Small intestine (tissue), 7 donors: ENCODE data around the gene PIN4. TPM values are rescaled to one million over a fixed set of nuclear protein-coding genes. Genes with fewer than 3 reads are reported as not detected.
"Not testable (repeated sequence)": the region's sequence is repeated elsewhere in the genome, so short reads cannot be mapped to it uniquely, and the experiment has no call there.

Experiments
- DNase-seq, 2 donors: peaks; one replicate each; pipeline versions ENCODE4 v3.0.0 to v3.0.0-alpha.2; 2013
- FAIRE-seq: peaks from 2 replicates; lab custom pipeline; 2012; peaks lifted over from hg19 to GRCh38; lab: Jason Lieb, UNC
- H3K27ac ChIP-seq, 3 donors: one replicate each; pipeline ENCODE4 v1.5.1; 2013; ENCODE audit warnings: low read length in 2 of 3, mild to moderate bottlenecking in 2 of 3, control low read depth in 1 of 3, inconsistent platforms in 1 of 3, low read depth in 1 of 3, moderate library complexity in 1 of 3
- H3K27me3 ChIP-seq, 3 donors: one replicate each; pipeline ENCODE4 v1.6.1; 2013; ENCODE audit warnings: low read length in 3 of 3, inconsistent platforms in 1 of 3; ENCODE audit not compliant: control insufficient read depth in 3 of 3, insufficient read depth in 3 of 3
- H3K36me3 ChIP-seq, 3 donors: one replicate each; pipeline ENCODE4 v1.6.1; 2013; ENCODE audit warnings: low read length in 3 of 3, inconsistent platforms in 1 of 3, low read depth in 1 of 3, mild to moderate bottlenecking in 1 of 3, moderate library complexity in 1 of 3; ENCODE audit not compliant: control insufficient read depth in 3 of 3, insufficient read depth in 2 of 3
- H3K4me1 ChIP-seq, 3 donors: one replicate each; pipeline ENCODE4 v1.6.1; 2013; ENCODE audit warnings: low read length in 2 of 3, inconsistent platforms in 1 of 3, low read depth in 1 of 3, mild to moderate bottlenecking in 1 of 3, moderate library complexity in 1 of 3; ENCODE audit not compliant: control insufficient read depth in 3 of 3, insufficient read depth in 2 of 3
- H3K4me3 ChIP-seq, 3 donors: one replicate each; pipeline ENCODE4 v1.5.1; 2013; ENCODE audit warnings: low read length in 3 of 3, control low read depth in 1 of 3, inconsistent platforms in 1 of 3, low read depth in 1 of 3, mild to moderate bottlenecking in 1 of 3, moderate library complexity in 1 of 3
- H3K9me3 ChIP-seq, 2 donors: one replicate each; pipeline ENCODE4 v1.6.1; 2013; ENCODE audit warnings: low read depth in 1 of 2, low read length in 1 of 2; ENCODE audit not compliant: control insufficient read depth in 2 of 2, insufficient read depth in 1 of 2
- WGBS, 3 donors: extraction: QIAGEN DNeasy Blood & Tissue Kit; methylation state at CpG; one replicate each; pipeline ENCODE4 v1.1.7; 2013; 5-methylcytosine and 5-hydroxymethylcytosine counted together
- polyA plus RNA-seq, 4 donors: library from polyadenylated mRNA; stranded (reverse) in 3 of 4; unstranded in 1 of 4; fragments of 200-250 nt in 3 of 4; fragments of 120-200 nt in 1 of 4; gene quantifications; one replicate each; pipeline versions ENCODE4 v1.2.1 to v1.2.3, GENCODE V29; 2013
- donor health status: healthy with polysubstance abuse.
- donor health status: control.
- donor health status: control.
- donor health status: Bipolar disorder and iron deficiency.
- donor health status: healthy.

Gene PIN4
- polyA plus RNA-seq, 4 donors = 19.5 to 40.5 (median 20.8) TPM

DNA sequence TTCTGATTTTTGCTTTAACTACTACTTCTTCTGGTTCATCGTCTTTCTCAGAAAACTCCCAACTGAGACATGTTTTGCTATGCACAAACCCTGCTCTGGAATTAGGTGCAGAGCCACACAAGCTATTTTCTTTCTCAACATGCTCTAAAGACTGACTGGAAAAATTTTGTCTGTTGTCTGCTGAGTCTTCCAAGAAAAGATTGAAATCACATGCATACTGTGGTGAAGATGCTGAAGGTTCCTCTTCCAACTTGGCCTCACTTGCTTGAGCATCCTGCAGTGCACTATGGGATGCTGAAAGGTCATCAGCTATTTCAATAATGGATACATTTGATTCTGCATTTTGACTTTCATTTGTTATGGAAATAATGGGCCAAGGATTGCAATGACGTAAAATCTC lies 24.1 kb downstream of the PIN4 start:
- WGBS, 3 donors = 90 to 92% (median 91%) methylated on average over 2 of the region's 2 CpGs

GRCh38 chrX:72207366-72207765 lies 25.8 kb downstream of the PIN4 start:
- 95 to 97% (median 96%) methylated on average over 4 of the region's 4 CpGs for WGBS, 3 donors
- DNase-seq = no peak

More for the DNA sequence above, 24.1 kb downstream of the PIN4 start:
- Histone ChIP-seq H3K4me1 (no peaks in the 10 kb centered on the region), H3K9me3 (no peaks in the 10 kb centered on the region), H3K36me3 (peaks cover 0 to 5% (median 3%) of the 10 kb centered on the region in 3 donors), H3K27me3 (no peaks in the 10 kb centered on the region), H3K4me3 (no peak overlapping the region), H3K27ac (no peak overlapping the region)
- FAIRE-seq (no peak), DNase-seq (no peak)

GRCh38 chrX:72208126-72208800 lies 26.7 kb downstream of the PIN4 start:
- FAIRE-seq = no peak

More at GRCh38 chrX:72207366-72207765, 25.8 kb downstream of the PIN4 start:
- Histone ChIP-seq H3K4me1 (no peaks in the 10 kb centered on the region), H3K36me3 (peaks cover 0 to 3% (median 0%) of the 10 kb centered on the region in 3 donors), H3K9me3 (no peaks in the 10 kb centered on the region), H3K27ac (no peak overlapping the region), H3K4me3 (no peak overlapping the region), H3K27me3 (no peaks in the 10 kb centered on the region)
- FAIRE-seq = no peak

GRCh38 chrX:72216973-72217372 lies 35.4 kb downstream of the PIN4 start:
- H3K9me3 ChIP-seq = peaks cover 0 to 4% of the 10 kb centered on the region in 2 donors
- H3K27ac ChIP-seq = no peak overlapping the region
- no peak overlapping the region for H3K4me3 ChIP-seq
- H3K4me1 ChIP-seq = no peaks in the 10 kb centered on the region
- peaks cover 0 to 4% (median 0%) of the 10 kb centered on the region in 3 donors for H3K36me3 ChIP-seq
- WGBS, 3 donors = 70 to 92% (median 81%) methylated on average over 1 of the region's 1 CpG
- no peaks in the 10 kb centered on the region for H3K27me3 ChIP-seq
- FAIRE-seq (no peak), DNase-seq (no peak)

More at GRCh38 chrX:72208126-72208800, 26.7 kb downstream of the PIN4 start:
- Histone ChIP-seq H3K4me1 (no peaks in the 10 kb centered on the region), H3K27ac (no peak overlapping the region), H3K9me3 (no peaks in the 10 kb centered on the region), H3K36me3 (peaks cover 0 to 3% (median 0%) of the 10 kb centered on the region in 3 donors), H3K4me3 (no peak overlapping the region), H3K27me3 (no peaks in the 10 kb centered on the region)
- DNase-seq = no peak
- 88 to 92% (median 91%) methylated on average over 4 of the region's 4 CpGs for WGBS, 3 donors

- not testable (repeated sequence) for H3K9me3 ChIP-seq, H3K4me1 ChIP-seq, H3K36me3 ChIP-seq, DNase-seq, FAIRE-seq, H3K27ac ChIP-seq, H3K27me3 ChIP-seq, H3K4me3 ChIP-seq
- WGBS, 3 donors = 92 to 96% (median 93%) methylated on average over 3 of the region's 3 CpGs
Observed at GRCh38 chrX:72220375-72220774, 38.8 kb downstream of the PIN4 start.

- Histone ChIP-seq H3K27me3 (no peaks in the 10 kb centered on the region), H3K4me1 (no peaks in the 10 kb centered on the region), H3K9me3 (peaks cover 0 to 3% of the 10 kb centered on the region in 2 donors), H3K4me3 (no peak overlapping the region), H3K36me3 (no peaks in the 10 kb centered on the region), H3K27ac (no peak overlapping the region)
- FAIRE-seq (no peak), DNase-seq (no peak)
- 91 to 94% (median 92%) methylated on average over 3 of the region's 3 CpGs for WGBS, 3 donors
Observed at GRCh38 chrX:72230290-72230689, 48.7 kb downstream of the PIN4 start.

DNA sequence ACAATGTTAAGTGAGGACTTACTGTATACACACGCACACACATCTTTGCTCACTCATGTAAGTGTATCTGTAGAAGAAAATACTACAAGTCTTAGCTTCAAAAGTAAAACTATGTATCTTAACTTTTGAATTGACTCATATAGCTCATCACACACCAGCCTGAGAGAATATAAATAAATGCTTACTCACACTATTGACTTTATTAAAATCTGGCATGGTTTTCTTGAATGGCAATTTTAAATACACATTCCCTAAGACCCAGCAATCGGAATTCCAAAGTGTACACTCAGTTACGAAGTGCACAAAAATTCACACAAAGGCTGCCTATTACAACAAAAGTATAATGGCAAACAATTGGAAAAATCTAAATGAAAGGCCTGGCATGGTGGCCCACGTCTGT lies 55.3 kb downstream of the PIN4 start:
- Histone ChIP-seq H3K27me3 (no peaks in the 10 kb centered on the region), H3K27ac (no peak overlapping the region), H3K36me3 (no peaks in the 10 kb centered on the region), H3K9me3 (no peaks in the 10 kb centered on the region), H3K4me1 (no peaks in the 10 kb centered on the region), H3K4me3 (no peak overlapping the region)
- FAIRE-seq = no peak
- no peak for DNase-seq
- 85 to 92% (median 92%) methylated on average over 4 of the region's 4 CpGs for WGBS, 3 donors

DNA sequence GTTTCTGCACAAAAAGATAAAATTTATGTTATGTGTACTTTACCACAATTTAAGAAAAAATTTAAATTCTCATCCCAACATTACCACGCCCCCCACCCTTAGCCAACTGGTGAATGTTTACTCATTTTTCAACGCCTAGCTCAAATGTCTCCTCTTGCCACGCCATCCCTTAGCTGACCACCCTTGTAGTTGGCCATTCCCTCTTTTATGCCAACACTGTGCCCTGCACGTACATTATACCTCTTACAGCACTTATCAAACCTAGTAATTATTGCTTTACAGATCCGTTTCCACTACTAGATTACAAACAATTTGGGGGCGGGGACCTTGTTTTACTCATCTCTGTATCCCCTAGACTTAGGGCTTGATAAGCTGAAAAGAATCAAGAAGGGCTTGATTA lies 56.6 kb downstream of the PIN4 start:
- DNase-seq (no peak), FAIRE-seq (no peak)
- H3K27ac ChIP-seq = no peak overlapping the region
- no peaks in the 10 kb centered on the region for H3K9me3 ChIP-seq
- peak overlapping the region in 1 of 3 donors; percentile 39 for H3K4me3 ChIP-seq
- no peaks in the 10 kb centered on the region for H3K27me3 ChIP-seq
- 20 to 35% (median 21%) methylated on average over 6 of the region's 6 CpGs for WGBS, 3 donors
- H3K4me1 ChIP-seq = no peaks in the 10 kb centered on the region
- no peaks in the 10 kb centered on the region for H3K36me3 ChIP-seq
